Measurements from ENCODE around the gene HRC. TPM values are rescaled to one million over a fixed set of nuclear protein-coding genes. Genes with fewer than 3 reads are reported as not detected.

Gene HRC
- total RNA-seq, 1 donor from 2014 or later = 1.6 TPM

DNA sequence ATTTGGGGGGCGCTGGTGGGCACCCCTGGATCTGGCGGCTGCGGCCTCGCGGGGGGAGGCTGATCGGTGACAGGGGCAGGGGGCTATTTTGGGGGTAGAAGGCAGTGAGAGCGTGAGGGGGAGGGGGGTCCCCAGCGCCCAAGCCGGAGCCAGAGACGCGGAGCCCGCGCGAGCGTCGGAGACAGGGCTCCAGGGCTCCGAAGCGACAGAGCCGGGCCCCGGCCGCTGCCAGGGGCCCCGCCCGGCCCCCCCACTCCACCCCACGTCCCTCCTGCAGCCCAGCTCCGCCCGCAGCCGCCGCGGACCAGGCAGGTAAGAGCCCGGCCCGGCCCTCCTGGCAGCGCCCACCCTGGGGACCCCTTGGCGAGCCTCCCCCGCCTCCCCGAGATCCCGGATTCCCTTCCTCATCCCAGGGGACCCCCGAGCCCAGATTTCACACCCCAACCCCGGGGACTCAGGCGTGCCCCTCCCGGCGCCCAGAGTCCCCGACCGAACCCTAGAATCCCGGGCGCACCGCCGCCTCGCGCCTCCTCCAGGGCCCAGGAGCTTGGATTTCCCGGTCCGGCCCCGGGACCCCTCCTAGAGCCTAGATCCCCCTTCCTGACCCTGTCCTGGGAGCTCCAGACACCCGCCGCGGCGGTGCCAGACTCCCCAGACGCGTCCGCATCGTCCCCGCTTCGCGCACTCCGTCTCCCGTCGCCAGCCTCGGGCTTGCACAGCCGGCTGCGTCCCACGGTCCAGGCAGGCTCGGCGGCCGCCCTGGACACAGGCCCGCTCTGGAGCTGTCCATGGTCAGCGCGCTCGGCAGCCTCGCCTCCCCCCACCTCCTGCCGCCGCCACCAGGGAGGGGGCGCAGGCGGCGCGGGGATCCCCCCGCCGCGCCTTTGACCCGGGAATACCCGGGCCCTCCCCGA, 35.5 kb downstream of the HRC start, which contains the start of gene PPFIA3:
TSS of gene PPFIA3 (plus strand) at position 134 of the 914 bp plus-strand sequence. CDS start 8,330 bp downstream, outside the sequence.
- Mint-ChIP-seq H3K4me3 (ENCODE audit: low read depth) (peak within 1 kb of the TSS; percentile 79), H3K27me3 (peaks cover 34% of the 10 kb centered on the region), H3K4me1 (ENCODE audit: low read depth) (peaks cover 11% of the 10 kb centered on the region), H3K27ac (peak within 1 kb of the TSS; percentile 93), H3K36me3 (ENCODE audit: insufficient read depth) (no peaks in the 10 kb centered on the region), H3K9me3 (ENCODE audit: low read depth) (no peaks in the 10 kb centered on the region)
- TF ChIP-seq, protein P1, sequence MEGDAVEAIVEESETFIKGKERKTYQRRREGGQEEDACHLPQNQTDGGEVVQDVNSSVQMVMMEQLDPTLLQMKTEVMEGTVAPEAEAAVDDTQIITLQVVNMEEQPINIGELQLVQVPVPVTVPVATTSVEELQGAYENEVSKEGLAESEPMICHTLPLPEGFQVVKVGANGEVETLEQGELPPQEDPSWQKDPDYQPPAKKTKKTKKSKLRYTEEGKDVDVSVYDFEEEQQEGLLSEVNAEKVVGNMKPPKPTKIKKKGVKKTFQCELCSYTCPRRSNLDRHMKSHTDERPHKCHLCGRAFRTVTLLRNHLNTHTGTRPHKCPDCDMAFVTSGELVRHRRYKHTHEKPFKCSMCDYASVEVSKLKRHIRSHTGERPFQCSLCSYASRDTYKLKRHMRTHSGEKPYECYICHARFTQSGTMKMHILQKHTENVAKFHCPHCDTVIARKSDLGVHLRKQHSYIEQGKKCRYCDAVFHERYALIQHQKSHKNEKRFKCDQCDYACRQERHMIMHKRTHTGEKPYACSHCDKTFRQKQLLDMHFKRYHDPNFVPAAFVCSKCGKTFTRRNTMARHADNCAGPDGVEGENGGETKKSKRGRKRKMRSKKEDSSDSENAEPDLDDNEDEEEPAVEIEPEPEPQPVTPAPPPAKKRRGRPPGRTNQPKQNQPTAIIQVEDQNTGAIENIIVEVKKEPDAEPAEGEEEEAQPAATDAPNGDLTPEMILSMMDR (IDR thresholded peaks at IDR 0.05; ENCODE audit: unreplicated experiment) = no peak
- peak; percentile 65 for DNase-seq (ENCODE audit: low spot score, unreplicated experiment)

DNA sequence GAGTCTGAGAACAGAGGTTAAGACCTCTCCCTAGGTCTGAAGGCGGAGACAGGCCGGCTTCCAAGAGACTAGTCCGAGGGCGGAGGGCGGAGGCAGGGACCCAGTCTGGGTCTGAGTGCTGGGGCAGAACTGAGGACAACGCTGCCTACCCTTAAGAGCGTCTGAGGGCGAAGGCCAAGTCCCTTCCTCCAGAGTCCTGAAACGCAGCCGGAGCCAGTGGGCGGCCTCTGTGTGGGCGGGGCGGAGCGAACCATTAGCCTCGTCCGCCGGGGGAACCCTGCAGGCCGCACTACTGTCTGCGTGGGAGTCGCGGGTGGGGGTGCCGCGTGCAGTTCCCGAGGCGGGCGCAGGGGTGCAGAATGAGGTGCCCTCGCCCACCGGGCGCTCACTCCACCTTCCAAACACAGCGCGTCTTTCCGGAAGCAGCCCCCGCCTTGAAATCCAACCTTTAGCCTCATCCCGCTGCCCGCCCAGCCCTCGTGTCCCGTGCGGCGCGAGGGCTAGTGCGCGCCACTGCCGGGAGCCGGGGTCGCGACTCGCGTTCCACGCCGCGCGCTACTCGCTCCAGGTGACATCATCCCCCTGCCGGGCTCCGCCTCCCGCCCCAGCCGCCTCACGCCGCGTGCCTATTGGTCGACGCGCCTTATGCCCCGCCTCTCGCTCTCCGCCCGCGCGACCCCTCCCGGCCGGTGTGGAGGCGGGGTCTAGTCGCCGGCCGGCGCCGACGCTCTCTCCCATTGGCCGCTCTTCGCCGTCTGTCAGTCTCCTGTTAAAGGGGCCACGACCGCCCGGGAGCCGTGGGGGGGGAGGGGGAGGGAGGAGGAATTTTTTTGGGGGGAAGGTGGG, 36.4 kb downstream of the HRC start, which contains the start of gene C19orf73:
TSS of gene C19orf73 (minus strand) at position 579 of the 846 bp plus-strand sequence. CDS start at position 458, 121 bp downstream.
- peaks cover 13% of the 10 kb centered on the region for H3K4me1 Mint-ChIP-seq (ENCODE audit: low read depth)
- peak; percentile 91 for DNase-seq (ENCODE audit: low spot score, unreplicated experiment)
- H3K27ac Mint-ChIP-seq = peak within 1 kb of the TSS; percentile 93
- no peaks in the 10 kb centered on the region for H3K36me3 Mint-ChIP-seq (ENCODE audit: insufficient read depth)
- TF ChIP-seq, protein P1 (IDR thresholded peaks at IDR 0.05; ENCODE audit: unreplicated experiment) = no peak
- peaks cover 27% of the 10 kb centered on the region for H3K27me3 Mint-ChIP-seq
- H3K4me3 Mint-ChIP-seq (ENCODE audit: low read depth) = peak within 1 kb of the TSS; percentile 79
- H3K9me3 Mint-ChIP-seq (ENCODE audit: low read depth) = no peaks in the 10 kb centered on the region

DNA sequence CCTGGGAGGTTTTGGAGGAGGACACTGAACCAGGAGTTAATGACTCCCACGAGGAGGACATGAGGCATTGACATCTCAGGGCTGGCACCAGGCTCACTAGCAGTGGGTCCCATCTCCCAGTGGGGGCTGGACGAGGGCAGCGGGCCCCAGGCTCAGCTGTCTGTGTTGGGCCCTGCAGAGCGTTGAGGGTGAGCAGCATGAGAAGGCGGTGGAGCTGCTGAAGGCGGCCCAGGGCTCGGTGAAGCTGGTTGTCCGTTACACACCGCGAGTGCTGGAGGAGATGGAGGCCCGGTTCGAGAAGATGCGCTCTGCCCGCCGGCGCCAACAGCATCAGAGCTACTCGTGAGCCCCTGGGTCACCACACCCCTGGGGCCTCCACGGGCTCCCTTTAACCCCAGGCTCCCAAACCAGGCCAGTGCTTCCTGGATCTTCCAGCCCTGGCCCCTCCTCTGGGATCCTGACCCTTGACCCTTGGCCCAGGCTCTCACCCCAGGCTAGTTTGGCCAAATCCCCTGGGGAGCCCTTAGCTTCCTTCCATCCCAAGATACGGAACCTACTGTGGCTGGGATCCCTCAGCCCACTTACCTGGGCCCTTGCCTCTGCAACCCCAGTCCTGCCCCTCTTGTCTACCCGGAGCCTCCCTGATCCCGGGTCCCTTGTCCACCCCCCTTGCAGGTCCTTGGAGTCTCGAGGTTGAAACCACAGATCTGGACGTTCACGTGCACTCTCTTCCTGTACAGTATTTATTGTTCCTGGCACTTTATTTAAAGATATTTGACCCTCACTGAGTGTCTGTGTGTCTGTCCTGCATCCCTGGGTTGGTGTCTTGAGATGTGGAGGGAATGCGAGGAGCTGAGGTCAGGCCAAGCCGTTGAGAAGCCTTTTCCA, 37.3 kb downstream of the HRC start:
- Mint-ChIP-seq H3K27ac (peak overlapping the region; percentile 93), H3K4me3 (ENCODE audit: low read depth) (peak overlapping the region; percentile 79), H3K36me3 (ENCODE audit: insufficient read depth) (no peaks in the 10 kb centered on the region), H3K4me1 (ENCODE audit: low read depth) (peaks cover 15% of the 10 kb centered on the region), H3K27me3 (peaks cover 22% of the 10 kb centered on the region), H3K9me3 (ENCODE audit: low read depth) (no peaks in the 10 kb centered on the region)
- no peak for DNase-seq (ENCODE audit: low spot score, unreplicated experiment)
- TF ChIP-seq, protein P1 (IDR thresholded peaks at IDR 0.05; ENCODE audit: unreplicated experiment) = no peak

DNA sequence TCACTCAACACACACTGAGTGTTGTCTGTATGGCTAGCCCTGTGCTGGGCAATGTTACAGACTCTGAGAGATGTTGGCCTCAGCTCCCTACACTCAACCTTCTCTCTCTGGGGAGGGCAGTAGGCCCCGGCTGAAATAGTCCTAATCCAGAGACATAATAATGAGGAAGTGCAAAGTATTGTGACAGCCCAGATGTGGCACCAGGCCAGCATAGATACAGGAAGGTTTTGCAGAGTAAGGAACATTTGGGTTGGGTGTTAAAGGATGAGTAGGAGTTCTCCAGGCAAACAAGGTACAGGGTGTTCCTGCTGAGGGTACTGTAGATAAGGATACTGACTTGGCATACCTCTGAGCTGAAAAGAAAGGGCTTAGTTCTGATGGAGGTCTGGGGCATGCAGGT, 38.7 kb downstream of the HRC start:
- Mint-ChIP-seq H3K4me1 (ENCODE audit: low read depth) (peaks cover 15% of the 10 kb centered on the region), H3K4me3 (ENCODE audit: low read depth) (peak overlapping the region; percentile 55), H3K9me3 (ENCODE audit: low read depth) (no peaks in the 10 kb centered on the region), H3K27ac (no peak overlapping the region), H3K36me3 (ENCODE audit: insufficient read depth) (no peaks in the 10 kb centered on the region), H3K27me3 (peaks cover 12% of the 10 kb centered on the region)
- no peak for DNase-seq (ENCODE audit: low spot score, unreplicated experiment)
- TF ChIP-seq, protein P1 (IDR thresholded peaks at IDR 0.05; ENCODE audit: unreplicated experiment) = no peak
